GM12892 (cell line): Measurements from ENCODE around the gene NAPEPLD. TPM values are rescaled to one million over a fixed set of nuclear protein-coding genes. Genes with fewer than 3 reads are reported as not detected.
"Not testable (repeated sequence)": the region's sequence is repeated elsewhere in the genome, so short reads cannot be mapped to it uniquely, and the experiment has no call there.

Experiments
- DNase-seq: peaks from one replicate; pipeline ENCODE4 v3.0.0; 2011; ENCODE audit not compliant: insufficient read length
- FAIRE-seq: peaks from 2 replicates; lab custom pipeline; 2011; peaks lifted over from hg19 to GRCh38; lab: Jason Lieb, UNC
- POLR2A ChIP-seq: IDR thresholded peaks from 2 replicates; pipeline ENCODE4 v1.6.1; 2011; ENCODE audit warnings: low read depth, low read length, control low read depth
- POLR2AphosphoS5 ChIP-seq: IDR thresholded peaks from 2 replicates; pipeline ENCODE4 v1.6.1; 2011; ENCODE audit warnings: low read depth, low read length, control low read depth
- TAF1 ChIP-seq: IDR thresholded peaks from 2 replicates; pipeline ENCODE4 v1.6.1; 2011; ENCODE audit warnings: low read depth, mild to moderate bottlenecking, control low read depth, low read length, borderline replicate concordance
- polyA plus RNA-seq: library from polyadenylated mRNA; unstranded; fragments of >200 nt; gene quantifications from one replicate; pipeline ENCODE4 v1.2.1, GENCODE V29; 2012; ENCODE audit warnings: missing spikeins, inconsistent platforms; ENCODE audit not compliant: missing spikeins

Gene NAPEPLD
- polyA plus RNA-seq = 5.1 TPM

DNA sequence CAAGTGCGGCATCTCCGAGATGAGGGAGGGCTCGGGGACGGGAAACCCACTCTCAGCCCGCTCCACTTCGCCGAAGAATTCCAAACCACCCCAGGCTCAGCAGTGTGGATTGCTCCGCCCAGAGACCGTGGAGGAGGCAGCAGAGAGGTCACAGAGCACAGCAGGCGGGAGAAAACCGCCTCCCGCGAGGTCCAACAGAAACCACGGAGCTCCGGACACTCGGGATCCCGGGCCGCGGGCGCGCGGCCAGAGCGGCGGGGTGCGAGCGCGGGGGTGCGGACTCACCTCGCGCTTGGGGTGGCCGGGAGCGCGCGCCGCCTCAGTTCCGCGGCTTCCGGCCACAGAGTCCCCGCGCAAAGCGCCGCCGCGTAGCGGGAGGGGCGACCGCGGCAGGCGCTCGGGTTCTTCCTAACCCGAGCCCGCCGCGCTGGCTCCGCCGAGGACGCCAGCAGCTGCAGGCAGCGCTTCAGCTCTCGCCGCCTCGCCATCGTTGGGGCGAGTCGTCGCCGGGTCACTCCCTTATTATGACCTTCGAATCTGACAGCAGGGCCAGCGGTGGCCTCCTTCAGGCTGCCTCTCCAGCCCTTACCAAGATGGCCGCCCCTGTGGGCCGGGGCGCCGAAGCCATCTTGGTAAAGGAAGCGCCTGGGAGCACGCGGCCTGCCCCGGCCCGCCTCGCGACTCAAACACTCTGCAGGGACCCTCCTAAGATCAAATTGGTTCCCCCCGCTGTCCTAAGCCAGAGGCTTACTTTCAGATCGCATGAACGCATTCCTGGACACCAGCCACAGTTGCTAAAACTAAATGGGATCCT, at the start of gene NAPEPLD:
Gene NAPEPLD (minus strand): TSS at position 106 of the 814 bp plus-strand sequence. CDS start 20,323 bp downstream, outside the sequence.
- FAIRE-seq = peak; percentile 75
- TF ChIP-seq POLR2A (peak; percentile 83), TAF1 (no peak), POLR2AphosphoS5 (peak; percentile 79)
- peak; percentile 74 for DNase-seq

DNA sequence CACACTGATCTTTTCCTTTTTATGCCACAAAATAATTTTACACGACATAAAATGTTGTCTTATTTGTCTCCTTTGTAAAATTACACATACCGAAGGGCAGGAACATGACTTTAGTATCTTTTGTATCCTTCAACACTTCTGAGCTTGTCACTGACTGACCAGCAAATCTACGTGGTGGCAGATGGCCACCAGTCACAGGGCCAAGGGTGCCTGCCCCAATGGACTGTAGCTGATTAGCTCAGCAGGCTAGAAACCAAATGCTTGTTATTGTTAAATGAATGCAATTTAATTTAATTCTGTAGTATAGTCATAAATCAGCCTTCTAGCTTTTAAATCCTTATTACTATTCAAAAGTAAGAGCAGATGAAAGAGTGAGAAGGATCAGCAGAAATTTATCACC, 49.2 kb upstream of the NAPEPLD start:
- FAIRE-seq, DNase-seq: not testable (repeated sequence)

- not testable (repeated sequence) for DNase-seq, FAIRE-seq
These were observed 46.5 kb upstream of the NAPEPLD start for GRCh38 chr7:103195364-103195763.

GRCh38 chr7:103172415-103173146, 23.7 kb upstream of the NAPEPLD start:
- not testable (repeated sequence) for DNase-seq, FAIRE-seq

DNA sequence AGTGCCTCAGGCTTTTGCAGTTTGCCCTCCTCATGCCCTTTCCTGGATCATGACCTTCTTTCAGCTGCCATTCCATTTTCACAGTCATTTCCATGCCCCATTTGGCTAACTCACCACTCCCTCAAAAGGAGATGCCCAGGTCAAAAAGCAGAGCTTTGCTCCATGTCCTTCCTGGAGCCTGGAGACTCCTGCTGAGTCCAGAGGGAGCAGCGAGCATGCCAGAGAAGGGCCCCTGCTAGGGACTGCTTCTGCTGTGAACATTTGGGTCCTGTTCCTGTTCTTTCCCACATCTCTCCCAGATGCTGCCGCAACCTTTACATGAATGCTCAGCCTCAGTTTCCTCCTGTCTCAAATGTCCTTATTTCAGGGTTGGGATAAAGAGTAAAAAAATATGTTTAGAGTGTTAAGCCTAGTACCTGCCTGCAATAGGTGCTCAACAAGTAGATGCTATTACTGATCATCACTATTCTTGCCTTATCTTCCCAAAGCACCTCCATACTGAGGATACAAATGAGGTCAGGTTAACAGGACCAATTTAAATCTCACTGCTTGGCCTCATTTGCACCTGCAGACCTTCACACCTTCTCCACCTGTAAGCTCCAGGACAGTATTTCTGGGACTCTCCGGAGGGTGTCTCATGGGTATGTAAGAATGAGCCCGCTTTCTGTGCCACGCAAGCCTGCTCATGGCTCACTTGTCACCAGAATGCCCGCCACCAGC, 23.0 kb upstream of the NAPEPLD start:
- FAIRE-seq, DNase-seq: not testable (repeated sequence)

GRCh38 chr7:103166921-103167544, 18.1 kb upstream of the NAPEPLD start:
- FAIRE-seq, DNase-seq: not testable (repeated sequence)

DNA sequence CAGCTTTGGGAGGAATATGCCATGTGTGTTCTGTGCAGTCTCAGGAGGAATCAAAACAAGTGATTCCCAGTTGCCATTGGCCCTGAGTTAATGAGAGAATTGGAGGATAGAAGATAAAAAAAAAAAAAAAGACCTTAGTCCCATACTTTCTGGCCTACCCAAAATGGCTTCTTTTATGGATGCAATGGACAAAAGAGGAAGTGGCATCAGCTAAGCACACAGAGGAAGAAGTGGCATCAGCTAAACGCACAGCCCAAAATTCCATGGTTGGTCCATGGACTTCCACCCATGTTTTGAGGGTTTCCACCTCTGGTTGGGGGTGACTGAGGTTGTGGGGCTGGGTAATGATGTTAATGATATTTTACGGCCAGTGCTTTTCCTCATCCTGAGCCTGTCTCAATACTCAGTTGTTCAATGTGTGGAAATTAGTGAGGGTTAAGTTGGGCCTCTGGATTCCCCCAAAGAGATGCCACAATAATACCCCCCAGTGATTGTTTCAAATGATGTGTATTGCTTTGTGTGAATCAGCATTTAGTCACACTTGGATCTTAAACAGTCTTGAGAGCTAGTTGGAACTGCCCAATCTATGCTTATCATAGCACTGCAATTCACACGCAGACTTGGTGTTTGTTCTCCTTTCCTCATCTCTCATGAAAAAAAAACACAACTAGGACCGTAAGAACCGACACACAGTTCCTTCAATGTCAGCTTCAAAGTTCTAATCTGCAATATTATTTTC, 14.4 kb upstream of the NAPEPLD start:
- not testable (repeated sequence) for DNase-seq
- FAIRE-seq = peak; percentile 38

GRCh38 chr7:103162641-103163040, 13.7 kb upstream of the NAPEPLD start:
- DNase-seq, FAIRE-seq: not testable (repeated sequence)

DNA sequence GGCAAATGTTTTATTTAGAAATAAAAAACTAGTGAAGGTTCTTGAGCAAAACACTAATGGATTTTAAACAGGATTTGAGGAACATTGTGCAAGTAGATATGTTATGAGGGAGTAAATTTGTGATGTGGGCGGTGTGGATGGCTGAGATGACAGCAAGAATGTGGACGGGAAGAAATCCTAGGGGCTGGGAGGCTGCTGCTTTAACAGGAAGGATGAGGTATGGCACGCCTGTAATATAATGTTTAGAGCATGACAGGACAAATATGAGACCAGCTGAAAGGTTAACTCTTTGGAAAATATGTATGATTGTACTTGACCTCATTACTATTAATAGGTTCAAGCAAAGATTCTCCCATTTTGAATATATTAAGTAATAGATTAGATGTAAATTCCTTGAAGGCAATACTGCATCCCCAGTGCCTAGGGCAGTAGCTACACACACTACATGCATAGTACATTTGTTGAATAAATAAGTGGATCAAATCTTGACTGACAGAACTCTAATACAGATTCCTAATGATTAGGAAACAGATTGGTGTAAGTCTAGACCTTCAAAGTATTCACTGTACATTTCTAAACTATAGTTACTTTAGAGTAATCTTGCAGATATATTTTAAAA, 13.2 kb upstream of the NAPEPLD start:
- FAIRE-seq, DNase-seq: not testable (repeated sequence)

- not testable (repeated sequence) for FAIRE-seq, DNase-seq
These were observed 10.2 kb upstream of the NAPEPLD start for GRCh38 chr7:103159072-103159471.

DNA sequence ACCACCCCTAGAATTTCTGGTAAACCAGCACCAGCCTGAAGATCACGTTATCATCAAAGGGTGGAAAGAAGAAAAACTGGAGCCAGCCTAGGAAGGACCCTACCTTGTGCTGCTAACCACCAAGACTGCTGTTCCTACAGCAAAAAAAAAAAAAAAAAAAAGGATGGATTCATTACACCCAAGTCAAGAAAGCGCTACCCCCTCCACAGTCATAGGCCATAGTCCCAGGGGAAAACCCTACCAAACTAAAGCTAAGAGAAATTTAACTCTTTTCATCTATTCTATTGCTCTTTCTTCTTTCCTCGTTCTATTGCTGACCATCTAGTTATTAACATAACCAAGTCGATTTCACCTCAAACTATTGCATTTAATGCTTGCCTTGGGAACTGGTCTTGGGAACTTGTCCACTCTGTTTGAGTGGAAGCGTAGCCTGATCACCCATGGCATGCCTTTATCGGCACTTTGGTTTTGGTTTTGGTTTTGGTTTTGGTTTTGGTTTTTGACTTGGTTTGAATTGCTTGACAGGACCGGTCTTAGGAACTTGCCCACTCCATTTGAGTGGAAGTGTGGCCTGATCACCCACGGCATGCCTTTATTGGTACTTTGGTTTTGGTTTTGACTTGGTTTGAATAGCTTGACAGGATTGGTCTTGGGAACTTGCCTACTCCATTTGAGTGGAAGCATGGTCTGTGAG, 6.6 kb upstream of the NAPEPLD start:
- DNase-seq, FAIRE-seq: not testable (repeated sequence)

DNA sequence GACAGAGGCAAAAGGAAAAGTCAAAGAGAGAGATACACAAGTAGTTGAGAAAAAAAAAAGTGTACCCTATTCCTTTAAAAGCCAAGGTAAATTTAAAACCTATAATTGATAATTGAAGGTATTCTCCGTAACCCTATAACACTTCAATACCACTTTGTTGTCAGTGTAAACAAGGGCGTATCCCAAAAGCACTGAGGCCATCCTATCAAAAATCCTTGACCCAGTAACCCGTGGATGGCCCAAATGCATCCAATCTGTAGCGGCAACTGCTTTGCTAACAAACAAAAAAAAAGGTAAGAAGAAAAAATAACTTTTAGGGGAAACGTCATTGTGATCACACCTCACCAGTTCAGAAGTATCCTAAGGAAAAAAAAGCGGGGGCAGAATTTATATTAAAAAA, 5.1 kb upstream of the NAPEPLD start:
- FAIRE-seq (no peak), DNase-seq (no peak)
- TF ChIP-seq POLR2A (no peak), POLR2AphosphoS5 (no peak), TAF1 (no peak)

- FAIRE-seq, DNase-seq: not testable (repeated sequence)
These were observed 4.1 kb upstream of the NAPEPLD start for GRCh38 chr7:103152744-103153617.

- not testable (repeated sequence) for DNase-seq, FAIRE-seq
These were observed 3.2 kb upstream of the NAPEPLD start for GRCh38 chr7:103151993-103152676.
